DMS53 treated with DMSO at 0.1 percent for 48 hours (cell line): Measurements from ENCODE around the gene SMARCB1.

Source experiments
- DNase-seq: peaks from one replicate; lab custom pipeline; 2025; ENCODE audit not compliant: unreplicated experiment; lab: John Stamatoyannopoulos, UW

The SMARCB1 gene

DNA sequence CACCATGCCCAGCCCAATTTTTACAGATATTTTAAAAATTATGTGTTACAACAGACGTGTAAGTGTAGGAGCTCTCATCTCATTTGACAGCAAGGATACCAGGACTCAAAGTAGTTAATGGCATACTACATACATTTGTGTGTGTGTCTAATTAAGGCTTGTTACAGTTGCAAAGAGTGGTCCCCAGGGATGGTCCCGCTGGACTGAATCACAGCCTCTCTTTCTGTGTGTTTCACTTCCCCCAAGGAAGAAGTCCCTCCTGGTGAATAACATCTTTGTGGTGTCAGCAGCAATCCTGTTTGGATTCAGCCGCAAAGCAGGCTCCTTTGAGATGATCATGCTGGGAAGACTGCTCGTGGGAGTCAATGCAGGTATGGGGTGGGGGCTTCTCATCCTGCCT lies 88.1 kb downstream of the SMARCB1 start:
- DNase-seq = no peak

- DNase-seq = no peak
These were observed 89.0 kb downstream of the SMARCB1 start for GRCh38 chr22:23875801-23876200.

GRCh38 chr22:23877566-23877965 lies 90.8 kb downstream of the SMARCB1 start:
- DNase-seq = no peak

- no peak for DNase-seq
These were observed 91.5 kb downstream of the SMARCB1 start for GRCh38 chr22:23878219-23878618.

GRCh38 chr22:23882370-23882769 lies 95.6 kb downstream of the SMARCB1 start:
- DNase-seq = no peak

DNA sequence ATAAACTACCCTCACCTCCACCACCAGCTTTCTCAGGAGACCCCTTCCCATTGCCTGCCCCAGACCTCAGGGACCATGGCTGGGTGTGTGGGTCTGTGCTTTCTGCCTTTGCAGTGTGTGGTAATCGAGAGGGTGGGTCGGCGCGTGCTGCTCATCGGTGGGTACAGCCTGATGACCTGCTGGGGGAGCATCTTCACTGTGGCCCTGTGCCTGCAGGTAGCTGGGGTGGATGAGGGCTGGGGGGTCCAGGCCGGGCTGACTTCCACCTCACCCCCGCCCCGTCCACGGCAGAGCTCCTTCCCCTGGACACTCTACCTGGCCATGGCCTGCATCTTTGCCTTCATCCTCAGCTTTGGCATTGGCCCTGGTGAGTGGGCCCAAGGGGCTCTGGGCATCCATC lies 96.9 kb downstream of the SMARCB1 start:
- no peak for DNase-seq

GRCh38 chr22:23884140-23884539 lies 97.4 kb downstream of the SMARCB1 start:
- no peak for DNase-seq
